Chondrocyte (in vitro differentiated cells): ENCODE results near the gene PLB1. TPM values are rescaled to one million over a fixed set of nuclear protein-coding genes. Genes with fewer than 3 reads are reported as not detected.
A peak's percentile ranks its signal among the peaks of the same experiment; 100 is the strongest.

Source experiments
- DNase-seq: peaks from one replicate; pipeline ENCODE4 v3.0.0; 2021; ENCODE audit warnings: mixed read lengths, low spot score
- H3K27ac Mint-ChIP-seq: one replicate; pipeline ENCODE4 v1.8.0; 2021; ENCODE audit warnings: mild to moderate bottlenecking, moderate library complexity, mixed read lengths; ENCODE audit not compliant: unreplicated experiment
- H3K27me3 Mint-ChIP-seq: 2 replicates; pipeline ENCODE4 v1.8.0; 2021; ENCODE audit warnings: low read depth, mixed read lengths
- H3K36me3 Mint-ChIP-seq: 2 replicates; pipeline ENCODE4 v1.8.0; 2021; ENCODE audit warnings: low read depth, mixed read lengths
- H3K4me1 Mint-ChIP-seq: 2 replicates; pipeline ENCODE4 v1.8.0; 2021; ENCODE audit warnings: low read depth, mild to moderate bottlenecking, mixed read lengths
- H3K4me3 Mint-ChIP-seq: one replicate; pipeline ENCODE4 v1.8.0; 2021; ENCODE audit warnings: mild to moderate bottlenecking, moderate library complexity, mixed read lengths; ENCODE audit not compliant: unreplicated experiment
- H3K9me3 Mint-ChIP-seq: 2 replicates; pipeline ENCODE4 v1.8.0; 2021; ENCODE audit warnings: low read depth, mixed read lengths
- total RNA-seq: library from RNA; stranded (reverse); gene quantifications from 3 replicates; pipeline ENCODE4 v1.2.1, GENCODE V29; 2021
- TF ChIP-seq, protein P1 (sequence below): fragments of 200-600 bp; sonication (generic); IDR thresholded peaks from 2 replicates; pipeline ENCODE4 v1.5.0; 2021; ENCODE audit warnings: antibody characterized with exemption, mild to moderate bottlenecking, moderate library complexity

PLB1 gene
- total RNA-seq, 1 donor from 2014 or later, result 4.4 TPM

DNA sequence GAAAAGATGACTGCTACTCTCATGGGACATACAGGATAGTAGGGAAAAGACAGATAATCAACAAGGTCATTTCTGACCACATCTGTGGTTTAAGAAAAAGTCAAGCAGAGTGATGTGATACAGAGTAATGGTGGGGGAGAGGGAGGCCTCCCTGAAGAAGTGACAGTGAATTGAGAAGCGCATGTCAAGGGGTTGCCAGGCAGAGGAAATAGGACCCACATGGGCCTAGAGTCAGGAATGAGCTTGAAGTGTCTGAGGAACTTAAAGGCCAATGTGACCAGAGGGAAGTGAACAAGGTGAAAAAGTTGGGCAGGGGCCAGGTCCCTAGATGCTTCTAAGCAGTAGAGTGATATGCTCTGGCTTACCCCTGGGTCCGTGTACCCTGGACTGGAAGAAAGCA is 142.2 kb downstream of the PLB1 start:
- Mint-ChIP-seq H3K4me1 (peaks cover 59% of the 10 kb centered on the region), H3K4me3 (no peak overlapping the region), H3K27ac (peak overlapping the region; percentile 99), H3K27me3 (no peaks in the 10 kb centered on the region), H3K9me3 (no peaks in the 10 kb centered on the region), H3K36me3 (peaks cover 3% of the 10 kb centered on the region)
- DNase-seq, result no peak
- TF ChIP-seq, protein P1, sequence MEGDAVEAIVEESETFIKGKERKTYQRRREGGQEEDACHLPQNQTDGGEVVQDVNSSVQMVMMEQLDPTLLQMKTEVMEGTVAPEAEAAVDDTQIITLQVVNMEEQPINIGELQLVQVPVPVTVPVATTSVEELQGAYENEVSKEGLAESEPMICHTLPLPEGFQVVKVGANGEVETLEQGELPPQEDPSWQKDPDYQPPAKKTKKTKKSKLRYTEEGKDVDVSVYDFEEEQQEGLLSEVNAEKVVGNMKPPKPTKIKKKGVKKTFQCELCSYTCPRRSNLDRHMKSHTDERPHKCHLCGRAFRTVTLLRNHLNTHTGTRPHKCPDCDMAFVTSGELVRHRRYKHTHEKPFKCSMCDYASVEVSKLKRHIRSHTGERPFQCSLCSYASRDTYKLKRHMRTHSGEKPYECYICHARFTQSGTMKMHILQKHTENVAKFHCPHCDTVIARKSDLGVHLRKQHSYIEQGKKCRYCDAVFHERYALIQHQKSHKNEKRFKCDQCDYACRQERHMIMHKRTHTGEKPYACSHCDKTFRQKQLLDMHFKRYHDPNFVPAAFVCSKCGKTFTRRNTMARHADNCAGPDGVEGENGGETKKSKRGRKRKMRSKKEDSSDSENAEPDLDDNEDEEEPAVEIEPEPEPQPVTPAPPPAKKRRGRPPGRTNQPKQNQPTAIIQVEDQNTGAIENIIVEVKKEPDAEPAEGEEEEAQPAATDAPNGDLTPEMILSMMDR, result no peak

DNA sequence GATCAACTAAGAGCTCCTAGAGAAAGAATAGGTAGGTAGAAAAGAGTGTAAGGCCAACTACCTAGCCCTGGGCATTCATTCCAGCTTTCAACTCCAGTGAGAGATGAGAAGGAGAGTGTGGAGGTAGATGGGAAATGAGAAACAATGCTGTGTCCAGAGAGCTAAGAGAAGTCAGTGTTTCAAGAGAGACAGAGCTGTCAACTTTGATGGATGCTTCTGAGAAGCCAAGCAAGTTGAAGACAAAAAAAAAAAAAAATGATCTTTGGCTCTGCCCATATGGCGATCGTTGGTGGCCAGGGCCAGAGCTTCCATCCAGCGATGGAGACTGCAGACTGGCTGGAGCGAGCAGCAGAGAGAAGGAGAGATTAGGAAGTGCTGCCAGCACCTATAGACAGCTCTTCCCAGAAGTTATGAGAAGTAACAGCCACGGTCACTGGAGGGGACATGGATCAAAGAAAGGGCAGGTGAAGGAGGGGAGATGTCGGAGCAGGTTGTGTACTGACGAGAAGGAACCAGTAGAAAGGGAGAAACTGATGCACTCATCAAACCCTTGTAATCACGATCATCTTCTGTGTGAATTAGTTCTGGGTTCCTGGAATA is 143.3 kb downstream of the PLB1 start:
- H3K4me1 Mint-ChIP-seq, result peaks cover 59% of the 10 kb centered on the region
- H3K36me3 Mint-ChIP-seq, result peaks cover 3% of the 10 kb centered on the region
- H3K27me3 Mint-ChIP-seq, result no peaks in the 10 kb centered on the region
- no peak overlapping the region for H3K27ac Mint-ChIP-seq
- TF ChIP-seq, protein P1, result no peak
- no peaks in the 10 kb centered on the region for H3K9me3 Mint-ChIP-seq
- DNase-seq, result no peak
- no peak overlapping the region for H3K4me3 Mint-ChIP-seq

DNA sequence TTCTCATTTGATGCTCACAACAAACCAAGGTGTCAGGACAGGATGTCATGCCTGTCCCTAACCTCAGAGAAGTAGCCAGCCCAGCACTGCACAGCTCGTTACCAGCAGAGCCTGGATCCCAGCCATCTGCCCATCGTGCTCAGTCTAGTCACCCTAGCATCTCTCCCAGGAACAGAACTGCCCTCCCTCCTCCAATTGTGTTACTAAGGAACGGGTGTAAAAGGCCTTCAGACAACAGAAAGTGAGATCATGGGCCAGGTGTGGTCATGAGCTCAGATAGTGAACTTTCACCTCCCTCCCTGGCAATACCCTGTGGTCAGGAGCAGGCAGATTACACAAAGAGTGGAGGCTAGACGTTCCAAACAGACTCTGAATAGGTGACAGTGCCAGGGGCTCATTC is 144.0 kb downstream of the PLB1 start:
- Mint-ChIP-seq H3K4me1 (peaks cover 59% of the 10 kb centered on the region), H3K4me3 (no peak overlapping the region), H3K27me3 (no peaks in the 10 kb centered on the region), H3K9me3 (no peaks in the 10 kb centered on the region), H3K36me3 (peaks cover 3% of the 10 kb centered on the region), H3K27ac (no peak overlapping the region)
- no peak for DNase-seq
- TF ChIP-seq, protein P1, result no peak

DNA sequence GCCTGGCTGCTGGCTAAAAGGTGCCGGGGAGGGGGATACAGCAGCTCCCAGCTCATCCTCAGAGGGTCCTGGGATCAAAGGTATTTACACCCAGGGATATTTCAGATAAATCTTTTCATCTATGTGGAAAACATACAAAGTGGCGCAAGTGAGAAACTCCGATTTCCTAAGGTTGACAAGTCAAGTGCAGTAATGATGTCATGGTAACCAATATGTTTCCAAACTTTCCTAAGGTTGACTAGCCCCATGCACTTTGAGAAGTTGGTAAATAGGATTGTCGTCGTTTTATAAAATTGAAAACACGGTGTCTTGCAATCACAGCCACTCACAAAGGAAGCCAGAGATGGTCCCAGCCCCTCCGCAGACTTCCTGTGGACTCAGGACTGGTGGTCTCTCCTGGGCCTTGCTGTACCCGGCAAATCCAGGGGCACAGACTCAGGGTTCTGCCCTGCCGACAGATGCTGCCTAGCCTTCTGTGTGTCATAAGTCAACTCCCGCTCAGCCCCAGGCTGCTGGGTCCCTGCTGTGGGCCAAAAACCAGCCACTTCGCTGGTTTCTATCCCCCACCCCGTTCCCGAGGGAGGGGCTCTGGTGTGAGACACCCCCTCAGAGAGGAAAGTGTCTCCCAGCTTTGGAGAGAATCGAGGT is 144.5 kb downstream of the PLB1 start:
- Mint-ChIP-seq H3K9me3 (no peaks in the 10 kb centered on the region), H3K27me3 (no peaks in the 10 kb centered on the region), H3K27ac (no peak overlapping the region), H3K36me3 (peaks cover 3% of the 10 kb centered on the region), H3K4me3 (no peak overlapping the region), H3K4me1 (peaks cover 59% of the 10 kb centered on the region)
- no peak for DNase-seq
- TF ChIP-seq, protein P1, result no peak

DNA sequence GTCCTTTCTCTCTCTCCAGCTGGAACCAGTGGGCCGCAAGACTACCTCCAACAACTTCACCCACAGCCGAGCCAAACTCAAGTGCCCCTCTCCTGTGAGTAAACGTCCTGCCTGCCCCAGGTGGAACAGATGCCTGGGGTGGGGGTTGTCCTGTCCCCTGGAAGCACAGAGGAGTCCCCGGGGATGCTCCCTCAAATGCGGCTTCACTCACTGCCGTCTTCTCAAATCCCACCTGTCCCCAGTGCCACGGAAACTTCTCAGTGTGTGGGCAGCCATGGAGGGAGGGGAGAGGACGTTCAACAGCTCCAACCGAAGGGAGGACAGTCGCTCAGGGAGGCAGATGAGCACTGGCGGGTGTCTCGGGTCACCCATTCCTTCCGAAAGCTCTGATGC is 145.0 kb downstream of the PLB1 start:
- peaks cover 56% of the 10 kb centered on the region for H3K4me1 Mint-ChIP-seq
- H3K9me3 Mint-ChIP-seq, result no peaks in the 10 kb centered on the region
- no peak overlapping the region for H3K4me3 Mint-ChIP-seq
- DNase-seq, result no peak
- H3K36me3 Mint-ChIP-seq, result peaks cover 3% of the 10 kb centered on the region
- H3K27ac Mint-ChIP-seq, result no peak overlapping the region
- no peaks in the 10 kb centered on the region for H3K27me3 Mint-ChIP-seq
- TF ChIP-seq, protein P1, result no peak
